ENCODE measurements around the gene LRBA. TPM values are rescaled to one million over a fixed set of nuclear protein-coding genes. Genes with fewer than 3 reads are reported as not detected.

LRBA gene
- total and polyA plus RNA-seq, 12 donors = 6.2 to 31.2 (median 23.9) TPM

- intact Hi-C loops (cut with DNase I) = loop anchor here in 7 of 10 donors (5.0 to 10.0 kb wide), 5 partner anchors 228 to 243 kb away; no protein-coding TSS in a partner anchor
- ATAC-seq (no peak), DNase-seq (no peak)
- Histone ChIP-seq H3K36me3 (peaks cover 0 to 33% (median 0%) of the 10 kb centered on the region in 9 donors), H3K27ac (no peak overlapping the region), H3K4me1 (peaks cover 0 to 20% (median 5%) of the 10 kb centered on the region in 9 donors), H3K27me3 (no peaks in the 10 kb centered on the region), H3K4me3 (no peak overlapping the region), H3K9me3 (no peaks in the 10 kb centered on the region)
- TF ChIP-seq CTCF (IDR thresholded peaks at IDR 0.05) = no peak
Observed at GRCh38 chr4:150240011-150240410, 775.1 kb downstream of the LRBA start.

GRCh38 chr4:150238591-150238990 lies 776.5 kb downstream of the LRBA start:
- H3K4me3 ChIP-seq = no peak overlapping the region
- ATAC-seq (no peak), DNase-seq (no peak)
- no peak for TF ChIP-seq CTCF (IDR thresholded peaks at IDR 0.05)
- intact Hi-C loops (cut with DNase I) = loop anchor here in 1 of 10 donors (10.0 kb wide), 1 partner anchor 424 kb away; the partner anchor contains the start of gene IQCM
- H3K27ac ChIP-seq = no peak overlapping the region
- peaks cover 0 to 20% (median 5%) of the 10 kb centered on the region in 9 donors for H3K4me1 ChIP-seq
- no peaks in the 10 kb centered on the region for H3K27me3 ChIP-seq
- 98 to 100% methylated on average over 1 of the region's 1 CpG for WGBS, 2 donors
- H3K9me3 ChIP-seq = no peaks in the 10 kb centered on the region
- peaks cover 0 to 45% (median 0%) of the 10 kb centered on the region in 9 donors for H3K36me3 ChIP-seq

- no peaks in the 10 kb centered on the region for H3K9me3 ChIP-seq
- 73 to 75% methylated on average over 6 of the region's 6 CpGs for WGBS, 2 donors
- H3K27ac ChIP-seq = no peak overlapping the region
- no peaks in the 10 kb centered on the region for H3K27me3 ChIP-seq
- DNase-seq (no peak), ATAC-seq (peak in 2 of 8 donors; percentile 30 to 37)
- no peak for TF ChIP-seq CTCF (IDR thresholded peaks at IDR 0.05)
- peaks cover 0 to 58% (median 0%) of the 10 kb centered on the region in 9 donors for H3K36me3 ChIP-seq
- H3K4me3 ChIP-seq = no peak overlapping the region
- H3K4me1 ChIP-seq = peaks cover 0 to 23% (median 5%) of the 10 kb centered on the region in 9 donors
- intact Hi-C loops (cut with DNase I) = loop anchor here in 2 of 10 donors (2.0 to 10.0 kb wide), 2 partner anchors 232 to 422 kb away; partner anchors contain the start of gene IQCM (in 1 of the 2)
Observed at GRCh38 chr4:150237110-150237872, 777.8 kb downstream of the LRBA start.

- no peak for ATAC-seq
- no peak for DNase-seq
- H3K4me1 ChIP-seq = peaks cover 2 to 30% (median 10%) of the 10 kb centered on the region in 9 donors
- no peak overlapping the region for H3K27ac ChIP-seq
- intact Hi-C loops (cut with DNase I) = loop anchor here in 2 of 10 donors (2.0 to 10.0 kb wide), 2 partner anchors 232 to 422 kb away; partner anchors contain the start of gene IQCM (in 1 of the 2)
- TF ChIP-seq CTCF (IDR thresholded peaks at IDR 0.05) = no peak
- no peak overlapping the region for H3K4me3 ChIP-seq
- no peaks in the 10 kb centered on the region for H3K9me3 ChIP-seq
- H3K27me3 ChIP-seq = no peaks in the 10 kb centered on the region
- peaks cover 0 to 61% (median 0%) of the 10 kb centered on the region in 9 donors for H3K36me3 ChIP-seq
Observed at GRCh38 chr4:150236626-150237025, 778.5 kb downstream of the LRBA start.
